Measurements from ENCODE around the gene ART5.
"Not testable (repeated sequence)": the region's sequence is repeated elsewhere in the genome, so short reads cannot be mapped to it uniquely, and the experiment has no call there.

Gene ART5

DNA sequence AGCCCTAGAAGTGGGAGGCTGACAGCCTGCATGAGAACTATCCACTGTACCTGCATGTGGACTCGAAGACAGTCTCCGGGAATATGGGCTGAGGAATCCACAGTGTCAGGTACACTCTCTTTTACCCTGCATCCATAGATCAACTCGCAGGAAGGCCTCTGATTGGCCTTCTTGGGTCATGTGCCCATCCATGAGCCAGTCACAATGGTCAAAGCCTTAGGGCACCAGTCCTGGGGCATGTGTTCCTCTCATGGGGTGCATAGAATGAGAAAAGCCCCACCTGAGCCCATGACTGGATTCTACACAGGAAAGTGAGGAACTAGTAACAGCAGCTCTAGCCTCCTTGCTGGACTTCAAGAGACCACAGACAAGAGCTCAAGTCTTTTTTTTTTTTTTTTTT is 13.8 kb upstream of the ART5 start:
- no peak for DNase-seq

DNA sequence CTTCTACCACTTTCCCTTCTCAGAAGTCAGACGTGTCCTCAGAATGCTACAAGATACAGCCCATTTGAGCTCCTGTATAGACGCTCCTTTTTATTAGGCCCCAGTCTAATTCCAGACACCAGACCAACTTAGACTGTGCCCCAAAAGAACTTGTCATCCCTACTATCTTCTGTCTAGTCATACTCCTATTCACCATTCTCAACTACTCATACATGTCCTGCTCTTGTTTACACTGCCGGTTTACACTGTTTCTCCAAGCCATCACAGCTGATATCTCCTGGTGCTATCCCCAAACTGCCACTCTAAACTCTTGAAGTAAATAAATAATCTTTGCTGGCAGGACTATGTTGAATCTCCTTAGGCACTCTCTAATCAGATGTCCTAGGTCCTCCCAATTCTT is 10.7 kb upstream of the ART5 start:
- not testable (repeated sequence) for DNase-seq

DNA sequence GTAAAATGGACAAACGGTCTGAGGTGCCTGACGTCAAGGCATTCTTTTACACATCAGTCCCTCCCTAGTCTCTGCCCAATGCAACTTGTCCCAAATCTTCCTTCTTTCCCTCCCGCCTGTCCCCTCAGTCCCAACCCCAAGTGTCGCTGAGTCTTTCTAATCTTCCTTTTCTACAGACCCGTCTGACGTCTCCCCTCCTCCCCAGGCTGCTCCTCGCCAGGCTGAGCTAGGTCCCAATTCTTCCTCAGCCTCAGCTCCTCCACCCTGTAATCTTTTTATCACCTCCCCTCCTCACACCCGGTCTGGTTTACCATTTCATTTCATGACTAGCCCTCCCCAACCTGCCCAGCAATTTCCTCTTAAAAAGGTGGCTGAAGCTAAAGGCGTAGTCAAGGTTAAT is 7.6 kb upstream of the ART5 start:
- not testable (repeated sequence) for DNase-seq

DNA sequence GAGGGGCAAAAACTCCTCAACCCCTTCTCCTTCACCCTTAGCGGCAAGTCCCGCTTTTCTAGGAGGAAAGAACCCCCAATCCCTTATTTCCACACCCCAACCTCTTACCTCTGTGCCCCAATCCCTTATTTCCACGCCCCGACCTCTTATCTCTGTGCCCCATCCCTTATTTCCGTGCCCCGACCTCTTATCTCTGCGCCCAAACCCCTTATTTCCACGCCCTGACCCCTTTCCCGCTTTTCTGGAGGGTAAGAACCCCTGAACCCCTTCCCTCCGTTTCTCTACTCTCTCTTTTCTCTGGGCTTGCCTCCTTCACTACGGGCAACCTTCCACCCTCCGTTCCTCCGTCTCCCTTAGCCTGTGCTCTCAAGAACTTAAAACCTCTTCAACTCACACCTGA is 7.1 kb upstream of the ART5 start:
- not testable (repeated sequence) for DNase-seq

DNA sequence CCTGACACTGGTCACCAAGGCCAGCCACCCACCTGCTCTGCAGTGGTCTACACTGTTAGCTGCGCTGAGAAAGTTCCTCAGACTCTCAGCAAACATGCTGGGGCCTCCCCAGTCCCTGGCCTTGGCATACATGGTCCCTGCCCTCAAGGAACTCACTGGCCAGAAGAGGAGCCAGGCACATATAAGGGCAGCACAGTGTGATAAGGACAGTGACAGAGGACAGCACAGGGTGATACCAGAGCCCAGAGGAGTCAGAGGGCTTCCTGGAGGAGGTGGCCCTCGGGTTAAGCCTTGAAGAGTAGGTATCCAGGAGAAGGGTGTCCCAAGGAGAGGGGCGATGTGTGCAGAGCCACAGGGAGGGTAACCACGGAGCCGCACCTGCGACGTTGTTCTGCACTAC is 3.8 kb upstream of the ART5 start:
- DNase-seq = no peak

DNA sequence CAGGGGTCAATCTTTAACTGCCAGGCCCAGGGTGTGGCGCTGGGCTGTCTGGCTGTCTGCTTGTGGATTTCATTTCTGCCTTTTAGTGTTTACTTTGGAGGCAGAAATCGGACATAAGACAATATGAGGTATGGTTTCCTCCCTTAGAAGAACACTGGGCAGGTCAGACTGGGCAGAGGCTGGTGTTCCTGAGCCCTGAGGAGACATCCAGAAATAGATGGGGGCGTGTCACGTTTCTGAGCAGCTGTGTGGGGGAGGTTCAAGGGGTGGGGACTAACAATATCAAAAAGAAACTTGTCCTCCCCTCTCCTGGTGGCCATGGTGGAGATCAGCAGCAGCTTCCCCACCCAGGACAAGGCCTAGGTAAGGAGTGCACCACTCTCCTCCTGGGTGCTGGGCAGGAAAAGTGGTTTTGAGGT is 3.0 kb upstream of the ART5 start, which contains the start of gene ART1:
TSS of gene ART1 (plus strand) at position 312 of the 419 bp plus-strand sequence. CDS start 14,086 bp downstream, outside the sequence.
- DNase-seq = no peak

DNA sequence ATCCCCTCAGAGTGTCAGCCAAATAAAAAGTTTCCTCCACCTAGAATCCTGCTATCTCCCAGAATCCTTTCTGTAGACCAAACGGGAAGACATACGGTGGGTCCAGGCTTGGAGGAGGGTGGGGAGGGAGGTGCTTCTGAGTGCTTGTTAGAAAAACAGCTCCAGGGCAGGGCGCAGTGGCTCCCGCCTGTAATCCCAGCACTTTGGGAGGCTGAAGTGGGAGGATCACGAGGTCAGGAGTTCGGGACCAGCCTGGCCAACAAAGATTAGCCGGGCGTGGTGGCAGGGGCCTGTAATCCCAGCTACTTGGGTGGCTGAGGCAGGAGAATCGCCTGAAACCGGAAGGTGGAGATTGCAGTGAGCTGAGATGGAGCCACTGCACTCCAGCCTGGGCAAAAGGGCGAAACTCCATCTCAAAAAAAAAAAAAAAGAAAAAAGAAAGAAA is 1.3 kb upstream of the ART5 start:
- not testable (repeated sequence) for DNase-seq

DNA sequence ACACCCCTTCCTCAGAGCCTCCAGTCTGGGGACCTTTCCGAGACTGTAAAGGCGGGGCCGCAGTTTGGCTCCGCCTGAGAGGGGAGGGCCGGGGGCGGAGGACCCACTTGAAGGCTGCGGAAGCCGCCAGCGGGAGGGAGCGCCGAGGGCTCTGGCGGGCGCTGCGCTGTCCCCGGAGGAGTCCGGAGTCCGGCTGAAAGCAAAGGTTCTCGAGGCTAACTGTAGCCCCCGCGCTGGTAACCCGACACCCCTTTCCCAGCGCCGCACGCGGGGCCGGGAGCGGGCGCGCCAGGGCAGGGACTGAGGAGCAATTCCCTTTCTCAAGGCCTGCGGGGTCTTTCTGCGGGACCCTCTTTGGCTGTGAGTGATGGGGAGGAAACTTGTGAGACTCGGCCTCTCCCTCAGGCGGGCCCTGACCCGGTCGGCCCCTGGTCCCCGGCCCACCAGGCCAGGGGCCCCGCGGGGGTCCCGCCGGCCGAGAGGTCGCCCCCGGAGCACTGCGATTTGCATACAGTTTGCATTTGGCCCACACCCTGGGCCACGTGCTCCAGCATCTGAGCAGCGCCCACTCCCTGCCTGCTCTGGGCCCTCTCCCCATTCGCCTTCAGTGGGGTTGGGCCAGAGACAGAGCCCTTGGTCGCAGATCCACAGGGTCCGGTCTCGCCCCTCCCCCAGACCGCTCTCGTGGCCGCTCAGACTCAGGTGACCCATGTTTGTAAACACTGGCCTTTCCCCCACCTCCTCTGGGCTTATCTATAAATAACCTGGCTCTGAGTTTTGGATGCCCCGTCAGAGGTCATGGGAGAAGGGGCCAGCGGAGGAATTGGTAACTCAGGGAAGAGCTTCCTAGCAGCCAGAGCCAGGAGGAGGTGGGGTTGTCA is 519 bp upstream of the ART5 start:
- peak; percentile 89 for DNase-seq

DNA sequence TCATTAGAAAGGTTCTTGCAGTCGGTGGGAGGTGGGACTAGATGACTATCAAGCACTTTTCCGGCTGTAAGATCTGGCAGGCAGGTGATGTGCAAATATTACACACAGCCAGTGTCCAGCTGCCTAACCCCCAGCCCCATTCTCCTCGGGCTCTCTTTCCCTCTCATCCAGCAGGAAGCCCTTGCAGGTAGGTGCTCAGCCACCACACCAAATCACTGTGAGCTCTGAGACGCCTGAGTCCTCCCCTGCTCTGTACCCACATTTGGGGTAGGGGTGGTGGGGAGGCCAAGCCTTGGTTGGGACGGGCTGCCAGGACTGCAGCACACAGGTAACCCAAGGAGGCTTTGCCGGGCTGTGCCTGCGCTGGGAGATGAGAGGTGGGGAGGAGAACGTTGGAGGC is 601 bp downstream of the ART5 start:
- no peak for DNase-seq

DNA sequence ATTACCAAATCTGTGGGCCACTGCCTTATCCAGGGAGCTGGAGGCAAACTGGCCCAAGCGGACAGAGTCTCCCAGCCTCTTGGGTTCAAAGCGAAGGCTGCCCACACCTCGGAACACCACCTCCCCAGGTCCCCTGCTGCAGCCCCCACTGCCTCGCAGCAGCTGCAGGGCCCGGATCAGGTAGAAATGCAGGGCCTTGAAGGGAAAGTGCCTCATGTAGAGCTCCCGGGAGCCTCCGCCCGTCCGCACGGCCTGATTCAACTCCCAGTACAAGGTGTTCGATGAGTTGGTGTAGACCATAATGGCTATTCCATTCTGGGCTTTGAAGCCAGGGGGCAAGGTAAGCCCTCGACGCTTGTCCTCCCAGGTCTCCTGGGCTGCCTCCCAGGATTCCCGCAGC is 2.0 kb downstream of the ART5 start:
- DNase-seq = no peak

DNA sequence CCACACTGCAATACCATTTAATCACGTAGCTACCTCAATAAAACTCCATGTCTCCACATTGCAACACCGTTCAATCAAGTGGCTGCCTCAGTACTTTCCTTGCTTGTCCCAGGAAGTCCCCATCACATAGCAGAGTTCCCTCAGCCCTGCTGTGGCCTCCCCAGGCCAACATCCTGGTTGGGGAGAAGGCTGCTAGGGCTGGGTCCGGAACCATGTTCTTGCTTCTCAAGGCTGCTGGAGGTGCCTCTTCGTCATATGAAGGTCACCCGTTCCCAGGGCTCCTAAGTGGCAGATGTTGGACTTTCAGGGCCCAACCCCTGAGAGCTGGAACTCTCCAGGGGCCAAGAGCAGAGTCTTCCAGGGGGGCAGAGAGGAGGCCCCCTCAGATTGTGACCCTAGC is 3.3 kb downstream of the ART5 start:
- DNase-seq = no peak

DNA sequence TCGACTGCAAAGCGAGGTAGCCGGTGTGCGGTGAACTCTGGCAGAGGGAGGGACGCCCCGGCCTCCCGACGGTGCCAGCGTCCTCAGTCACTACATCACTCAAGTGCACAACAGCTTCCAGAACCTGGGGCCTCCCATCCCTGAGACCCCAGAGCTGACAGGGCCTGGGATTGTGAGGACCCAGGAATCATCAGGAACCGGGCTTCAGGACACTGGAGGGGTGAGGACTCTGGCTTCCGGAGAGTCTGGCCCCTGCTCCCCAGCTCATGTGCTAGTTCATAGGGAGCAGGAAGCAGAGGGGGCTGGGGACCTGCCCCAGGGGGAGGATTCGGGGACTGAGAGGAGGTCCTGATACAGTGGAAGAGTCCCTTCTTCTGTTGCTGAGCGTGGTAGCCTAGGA is 4.6 kb downstream of the ART5 start:
- DNase-seq = no peak

DNA sequence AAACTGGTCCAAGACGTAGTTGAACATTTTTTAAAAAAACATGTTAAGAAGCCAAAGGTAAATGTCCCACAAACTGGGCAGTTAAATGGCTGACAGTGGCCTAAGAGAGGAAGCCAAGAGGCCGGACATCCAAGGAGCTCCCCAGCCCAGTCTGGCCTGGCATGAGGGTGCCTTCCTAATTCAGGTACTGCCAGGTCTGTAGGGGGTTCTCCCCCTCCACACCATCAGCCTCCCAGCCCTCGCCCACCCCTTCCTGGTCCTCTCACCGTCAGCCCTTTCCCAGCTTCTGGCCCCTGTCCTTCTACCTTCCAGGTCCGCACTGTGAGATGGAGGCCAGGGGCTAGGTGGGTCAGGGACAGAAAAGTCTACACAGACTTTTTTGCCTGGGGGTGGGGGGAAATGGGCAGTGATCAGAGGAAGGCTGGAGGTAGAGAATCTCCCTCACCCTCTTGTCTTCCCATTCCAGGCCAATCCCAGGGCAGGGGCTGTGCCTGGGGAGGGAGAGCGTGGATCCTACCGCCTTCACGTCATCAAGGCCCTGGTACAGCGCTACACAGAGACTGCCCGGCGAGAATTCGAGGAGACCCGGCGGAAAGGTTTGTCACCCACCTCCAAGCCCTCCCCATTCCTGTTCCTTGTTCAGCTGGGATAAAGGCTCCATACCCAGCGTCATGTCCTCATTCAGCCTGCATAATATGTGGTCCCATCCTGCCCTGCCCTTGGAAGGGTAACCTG is 6.0 kb downstream of the ART5 start:
- no peak for DNase-seq

DNA sequence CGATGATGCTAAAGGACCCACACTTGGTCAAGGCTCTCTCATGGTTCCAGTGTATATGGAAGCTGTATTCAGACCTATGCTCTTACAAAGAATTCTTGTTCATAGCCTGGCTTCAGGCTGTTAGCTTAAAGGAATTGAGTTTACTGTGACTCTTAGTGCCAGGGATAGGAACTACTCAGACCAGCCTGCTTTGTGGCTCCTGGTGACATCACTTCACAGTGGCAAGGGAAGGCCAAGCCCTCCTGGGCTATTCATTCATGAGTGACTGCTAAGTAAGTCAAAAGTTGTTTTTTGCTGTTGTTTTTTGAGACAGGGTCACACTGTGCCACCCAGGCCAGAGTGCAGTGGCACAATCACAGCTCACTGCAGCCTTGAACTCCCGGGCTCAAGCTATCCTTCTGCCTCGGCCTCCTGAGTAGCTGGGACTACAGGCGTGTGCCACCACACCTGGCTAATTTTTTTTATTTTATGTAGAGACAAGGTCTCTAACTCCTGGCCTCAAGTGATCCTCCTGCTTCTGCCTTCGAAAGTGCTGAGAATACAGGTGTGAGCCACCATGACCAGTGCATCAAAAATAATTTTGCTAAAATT is 9.6 kb downstream of the ART5 start:
- DNase-seq = no peak

DNA sequence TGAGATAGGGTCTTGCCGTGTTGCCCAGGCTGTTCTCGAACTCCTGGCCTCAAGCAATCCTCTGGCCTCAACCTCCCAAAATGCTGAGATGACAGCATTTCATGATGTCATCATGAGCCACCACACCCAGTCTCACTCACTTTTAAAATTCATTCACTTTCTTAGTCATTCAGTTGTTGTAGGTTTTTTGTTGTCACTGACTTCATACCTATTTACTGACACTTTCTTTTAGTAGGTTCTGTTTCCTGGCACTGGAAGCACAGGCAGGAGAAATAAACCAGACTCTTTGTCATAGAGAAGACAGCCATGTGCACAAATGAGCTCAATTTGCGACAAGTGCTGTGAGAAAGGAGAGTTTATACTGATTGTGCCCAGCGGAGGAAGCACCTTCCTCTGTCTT is 10.5 kb downstream of the ART5 start:
- no peak for DNase-seq

DNA sequence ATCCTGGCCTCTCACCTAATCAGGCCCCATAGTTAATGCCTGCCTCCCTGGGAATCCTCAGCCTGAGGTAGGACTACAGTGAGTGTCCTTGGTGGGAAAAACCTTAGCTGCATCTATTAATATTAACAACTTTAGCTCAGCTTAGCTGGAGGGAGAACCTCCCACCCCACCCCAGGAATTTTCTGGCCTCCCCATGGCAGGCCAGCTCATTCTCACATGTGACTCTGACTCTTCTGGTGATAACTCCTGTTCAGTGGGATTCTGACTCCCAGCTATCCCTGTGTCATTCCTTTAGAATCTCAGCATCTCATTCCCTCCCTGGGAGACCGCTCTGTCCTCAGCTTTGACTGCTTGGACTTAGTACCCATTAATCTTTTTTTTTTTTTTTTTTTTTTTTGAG is 14.5 kb downstream of the ART5 start:
- no peak for DNase-seq

DNA sequence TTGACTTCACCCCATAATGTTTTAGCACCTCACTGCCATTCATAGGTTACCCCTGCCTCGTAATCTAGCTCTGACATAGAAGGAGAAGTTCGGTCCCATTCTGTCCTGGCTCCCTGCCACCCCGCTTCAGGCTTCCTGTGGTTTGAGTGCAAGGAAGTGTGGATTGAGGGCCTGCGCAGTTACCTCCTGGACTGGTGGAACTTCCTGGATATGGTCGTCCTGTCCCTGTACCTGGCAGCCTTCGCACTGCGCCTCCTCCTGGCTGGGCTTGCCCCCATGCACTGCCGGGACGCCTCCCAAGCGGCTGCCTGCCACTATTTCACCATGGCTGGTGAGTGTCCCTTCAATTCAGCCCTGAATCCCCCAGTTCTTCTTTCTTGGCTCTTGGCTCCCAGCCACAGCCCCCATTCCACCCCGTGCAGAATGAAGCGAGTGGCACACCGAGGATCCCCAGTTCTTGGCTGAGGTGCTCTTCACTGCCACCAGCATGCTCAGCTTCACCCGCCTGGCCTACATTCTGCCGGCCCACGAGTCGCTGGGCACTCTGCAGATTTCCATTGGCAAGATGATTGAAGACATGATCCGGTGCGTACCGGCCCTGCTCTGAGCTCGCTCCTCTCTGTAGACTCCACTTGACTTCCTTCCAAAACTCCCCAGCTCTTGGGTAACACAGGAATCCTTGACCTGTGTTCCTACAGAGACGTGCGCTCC is 15.4 kb downstream of the ART5 start:
- DNase-seq = no peak

DNA sequence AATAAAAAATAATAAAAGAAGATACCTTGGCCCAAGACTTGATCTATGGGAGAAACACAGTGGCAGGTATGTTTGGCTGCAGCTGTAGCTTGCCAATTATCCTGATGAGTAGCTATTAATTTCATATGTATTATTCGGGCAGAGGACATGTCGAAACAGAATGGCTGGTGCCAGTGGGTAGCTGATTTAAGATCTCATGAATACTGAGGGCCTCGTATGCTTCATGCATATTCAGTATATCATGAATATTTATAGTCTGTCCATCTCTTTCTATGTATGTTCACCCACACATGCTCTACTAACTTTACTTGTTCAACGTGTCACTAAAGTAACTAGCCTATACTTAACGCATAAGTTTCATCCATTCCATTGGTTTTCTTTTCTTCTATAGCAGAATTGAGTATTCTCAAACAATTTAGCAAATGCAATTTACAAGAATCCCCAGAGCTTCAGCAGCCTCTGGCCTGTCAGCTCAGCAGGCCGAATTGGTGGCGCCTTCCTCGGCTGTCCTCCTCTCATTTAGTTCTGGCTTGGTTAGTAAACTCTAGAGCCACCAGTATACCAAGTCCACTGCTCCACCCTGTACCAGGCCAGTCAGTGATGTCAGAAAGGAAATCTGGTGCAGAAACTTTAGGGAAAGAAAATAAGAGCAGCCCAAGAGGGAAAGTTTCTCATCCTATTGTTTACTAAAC is 17.9 kb downstream of the ART5 start:
- no peak for DNase-seq

DNA sequence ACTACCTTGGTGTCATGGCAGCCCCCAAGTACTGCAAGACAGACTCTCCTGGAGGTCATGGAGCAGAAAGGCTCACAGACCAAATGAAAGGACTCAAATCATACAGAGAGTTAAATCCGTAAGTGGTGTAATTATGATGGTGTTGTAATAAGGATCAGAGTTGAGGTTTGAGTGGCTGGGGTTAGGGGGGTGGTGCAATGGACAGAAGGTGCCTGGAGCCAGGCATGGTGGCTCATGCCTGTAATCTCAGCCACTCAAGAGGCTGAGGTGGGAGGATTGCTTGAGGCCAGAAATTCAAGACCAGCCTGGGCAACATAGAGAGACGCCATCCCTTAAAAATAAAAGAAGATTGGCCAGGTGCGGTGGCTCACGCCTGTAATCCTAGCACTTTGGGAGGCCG is 18.7 kb downstream of the ART5 start:
- no peak for DNase-seq

DNA sequence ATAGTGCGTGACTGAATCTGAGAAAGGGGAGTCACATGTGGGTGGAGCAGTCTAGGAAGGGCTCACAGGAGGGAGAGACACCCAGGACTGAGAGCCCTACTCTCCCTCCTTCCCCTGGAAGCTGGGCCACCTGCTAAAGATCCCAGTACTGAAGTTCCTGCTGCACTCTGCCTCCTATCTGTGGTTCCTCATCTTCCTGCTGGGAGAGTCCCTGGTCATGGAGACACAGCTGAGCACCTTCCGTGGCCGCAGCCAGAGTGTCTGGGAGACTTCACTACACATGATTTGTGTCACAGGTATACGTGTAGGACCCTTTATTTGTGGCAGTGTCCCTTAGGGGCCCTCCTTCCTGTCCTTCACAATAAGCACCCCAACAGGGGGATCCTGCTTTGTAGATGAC is 19.3 kb downstream of the ART5 start:
- DNase-seq = no peak

DNA sequence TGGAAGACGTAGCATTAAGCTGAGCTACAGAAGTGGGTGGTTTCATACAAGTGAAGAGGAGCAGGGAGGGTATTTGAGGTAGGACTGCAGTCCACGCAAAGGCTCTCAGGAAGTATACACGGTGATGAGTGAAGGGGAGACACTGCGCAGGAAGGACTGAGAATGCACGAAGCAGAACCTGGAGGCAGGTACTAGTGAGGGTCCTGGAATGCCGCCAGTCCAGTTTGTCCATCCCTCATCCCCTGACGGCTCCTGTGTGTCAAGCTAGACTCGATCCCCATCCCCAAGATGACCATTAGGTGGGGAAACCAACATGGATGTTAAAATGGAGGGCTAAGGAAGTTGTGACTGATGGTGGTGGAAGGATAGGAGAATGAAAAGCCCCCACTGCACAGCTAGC is 23.8 kb downstream of the ART5 start:
- no peak for DNase-seq

DNA sequence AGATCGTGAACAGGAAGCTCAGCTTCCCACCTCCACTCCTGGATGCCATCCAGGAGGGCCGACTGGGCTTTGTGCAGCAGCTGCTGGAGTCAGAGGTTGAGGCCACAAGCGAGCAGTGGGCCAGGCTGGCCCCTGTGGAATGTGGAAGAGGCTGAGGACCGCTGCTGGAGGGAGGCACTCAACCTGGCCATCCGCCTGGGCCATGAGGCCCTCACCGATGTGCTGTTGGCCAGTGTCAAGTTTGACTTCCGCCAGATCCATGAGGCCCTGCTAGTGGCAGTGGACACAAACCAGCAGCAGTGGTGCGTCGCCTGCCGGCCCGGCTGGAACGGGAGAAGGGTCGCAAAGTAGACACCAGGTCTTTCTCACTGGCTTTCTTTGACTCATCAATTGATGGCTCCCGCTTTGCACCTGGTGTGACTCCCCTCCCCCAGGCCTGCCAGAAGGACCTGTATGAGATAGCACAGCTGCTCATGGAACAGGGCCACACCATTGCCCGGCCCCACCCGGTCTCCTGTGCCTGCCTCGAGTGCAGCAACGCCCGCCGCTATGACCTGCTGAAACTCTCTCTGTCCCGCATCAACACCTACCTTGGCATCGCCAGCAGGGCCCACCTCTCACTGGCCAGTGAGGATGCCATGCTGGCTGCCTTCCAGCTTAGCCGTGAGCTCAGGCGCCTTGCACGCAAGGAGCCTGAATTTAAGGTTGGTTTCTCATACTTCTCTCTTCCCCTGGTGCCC is 24.9 kb downstream of the ART5 start:
- DNase-seq = no peak

All from activated CD8-positive, alpha-beta memory T cell treated with anti-CD3 and anti-CD28 coated beads for 24 hours (primary cell).